RWPE2 (cell line): Measurements from ENCODE around the gene SLC35E4.

ENCODE experiments used
- ATAC-seq: fragments of 200-7000 bp; cut with Tn5 transposase; 3 replicates; pipeline ENCODE4 v1.9.1; 2021; ENCODE audit warnings: low read depth
- DNase-seq: peaks from one replicate; pipeline ENCODE4 v3.0.0-alpha.2; 2020; ENCODE audit warnings: low spot score
- H3K27ac ChIP-seq: fragments of 450-650 bp; 2 replicates; pipeline ENCODE4 v1.5.1; 2017; ENCODE audit warnings: mild to moderate bottlenecking; ENCODE audit not compliant: poor library complexity, severe bottlenecking
- H3K27me3 ChIP-seq: fragments of 250-450 bp; sonication (Bioruptor Pico); 2 replicates; pipeline ENCODE4 v1.5.1; 2021; ENCODE audit warnings: mild to moderate bottlenecking, moderate library complexity; ENCODE audit not compliant: insufficient read depth, poor library complexity, severe bottlenecking
- H3K36me3 ChIP-seq: fragments of 250-450 bp; sonication (Bioruptor Pico); 2 replicates; pipeline ENCODE4 v1.5.1; 2020; ENCODE audit warnings: low read depth, mild to moderate bottlenecking, moderate library complexity
- H3K4me1 ChIP-seq: fragments of 250-450 bp; sonication (Bioruptor Pico); 2 replicates; pipeline ENCODE4 v1.5.1; 2021; ENCODE audit warnings: mild to moderate bottlenecking, moderate library complexity; ENCODE audit not compliant: insufficient read depth, poor library complexity, severe bottlenecking
- H3K4me3 ChIP-seq: fragments of 250-450 bp; sonication (Bioruptor Pico); 2 replicates; pipeline ENCODE4 v1.5.1; 2021; ENCODE audit warnings: mild to moderate bottlenecking, moderate library complexity; ENCODE audit not compliant: severe bottlenecking
- H3K9me3 ChIP-seq: fragments of 250-450 bp; sonication (Bioruptor Pico); 2 replicates; pipeline ENCODE4 v1.5.1; 2021; ENCODE audit warnings: mild to moderate bottlenecking, moderate library complexity; ENCODE audit not compliant: severe bottlenecking
- CTCF ChIP-seq: fragments of 450-650 bp; IDR thresholded peaks from one replicate; pipeline ENCODE4 v1.5.1; 2017; ENCODE audit warnings: mild to moderate bottlenecking, moderate library complexity; ENCODE audit not compliant: poor library complexity, severe bottlenecking

Gene SLC35E4

GRCh38 chr22:30640839-30641430 is 5.4 kb downstream of the SLC35E4 start:
- Histone ChIP-seq H3K27me3 (no peaks in the 10 kb centered on the region), H3K9me3 (no peaks in the 10 kb centered on the region), H3K4me3 (no peak overlapping the region), H3K4me1 (no peaks in the 10 kb centered on the region), H3K27ac (no peak overlapping the region), H3K36me3 (no peaks in the 10 kb centered on the region)
- DNase-seq (no peak), ATAC-seq (no peak)
- no peak for TF ChIP-seq CTCF

GRCh38 chr22:30643055-30643875 is 7.7 kb downstream of the SLC35E4 start:
- Histone ChIP-seq H3K9me3 (no peaks in the 10 kb centered on the region), H3K36me3 (no peaks in the 10 kb centered on the region), H3K4me1 (no peaks in the 10 kb centered on the region), H3K27me3 (no peaks in the 10 kb centered on the region), H3K4me3 (no peak overlapping the region), H3K27ac (no peak overlapping the region)
- DNase-seq, result no peak
- no peak for TF ChIP-seq CTCF
- ATAC-seq, result no peak

- Histone ChIP-seq H3K4me3 (no peak overlapping the region), H3K4me1 (peaks cover 5% of the 10 kb centered on the region), H3K27me3 (no peaks in the 10 kb centered on the region), H3K9me3 (no peaks in the 10 kb centered on the region), H3K36me3 (no peaks in the 10 kb centered on the region), H3K27ac (no peak overlapping the region)
- DNase-seq (no peak), ATAC-seq (no peak)
- TF ChIP-seq CTCF, result no peak
Measured at GRCh38 chr22:30646518-30647160, 11.1 kb downstream of the SLC35E4 start.

- no peak overlapping the region for H3K27ac ChIP-seq
- DNase-seq (no peak), ATAC-seq (no peak)
- H3K9me3 ChIP-seq, result no peaks in the 10 kb centered on the region
- TF ChIP-seq CTCF, result no peak
- H3K4me3 ChIP-seq, result no peak overlapping the region
- H3K4me1 ChIP-seq, result peaks cover 5% of the 10 kb centered on the region
- no peaks in the 10 kb centered on the region for H3K27me3 ChIP-seq
- no peaks in the 10 kb centered on the region for H3K36me3 ChIP-seq
Measured at GRCh38 chr22:30647536-30647935, 12.0 kb downstream of the SLC35E4 start.
